ENCODE measurements around the gene NBAS.

Gene NBAS

DNA sequence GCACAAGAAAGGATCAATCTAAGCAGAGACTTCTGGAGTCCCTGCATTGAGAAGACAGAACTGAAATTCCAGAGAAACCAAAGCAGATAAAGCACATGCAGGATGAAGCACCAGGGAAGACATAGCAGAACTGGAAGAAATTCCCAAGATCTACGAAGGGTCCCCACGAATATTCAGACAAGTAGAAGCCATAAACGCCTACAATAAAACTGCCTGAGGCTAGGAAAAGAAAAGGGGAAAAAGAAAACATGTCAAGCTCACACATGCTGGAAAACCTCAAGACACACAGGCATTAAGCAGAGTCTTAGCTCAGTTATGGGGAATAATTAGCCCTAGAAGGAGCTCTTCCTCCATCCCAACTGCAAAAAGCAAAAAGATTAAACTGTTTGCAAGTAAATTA, 171.2 kb downstream of the NBAS start:
- Histone ChIP-seq H3K27ac (ENCODE audit: low read length) (no peak overlapping the region), H3K9me3 (ENCODE audit: control insufficient read depth, low read depth, low read length) (no peaks in the 10 kb centered on the region), H3K36me3 (ENCODE audit: control insufficient read depth, low read depth, low read length) (no peaks in the 10 kb centered on the region), H3K27me3 (ENCODE audit: control insufficient read depth, insufficient read depth, low read length) (no peaks in the 10 kb centered on the region), H3K4me1 (ENCODE audit: control insufficient read depth, low read depth, low read length) (no peaks in the 10 kb centered on the region), H3K4me3 (ENCODE audit: low read length) (no peak overlapping the region), H3K9ac (ENCODE audit: low read length) (no peak overlapping the region)

DNA sequence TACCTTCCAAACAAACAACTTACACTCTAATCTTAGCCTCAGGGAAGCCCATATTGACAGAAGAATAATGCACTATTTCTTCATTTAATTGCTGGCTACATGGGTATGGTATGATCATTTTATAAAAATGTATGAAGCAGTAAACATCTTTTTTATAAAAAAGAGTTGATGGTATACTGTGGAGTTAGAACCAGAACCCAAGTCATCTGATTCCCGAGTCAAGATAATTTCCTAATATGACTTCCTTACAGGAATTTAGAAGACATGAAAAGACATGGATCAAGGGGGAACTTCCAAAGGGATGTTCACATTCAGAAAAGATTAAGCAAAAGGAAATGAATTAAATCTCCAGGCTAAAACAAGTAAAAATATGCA, 171.8 kb downstream of the NBAS start:
- Histone ChIP-seq H3K27me3 (ENCODE audit: control insufficient read depth, insufficient read depth, low read length) (no peaks in the 10 kb centered on the region), H3K9me3 (ENCODE audit: control insufficient read depth, low read depth, low read length) (no peaks in the 10 kb centered on the region), H3K9ac (ENCODE audit: low read length) (no peak overlapping the region), H3K4me3 (ENCODE audit: low read length) (no peak overlapping the region), H3K36me3 (ENCODE audit: control insufficient read depth, low read depth, low read length) (no peaks in the 10 kb centered on the region), H3K4me1 (ENCODE audit: control insufficient read depth, low read depth, low read length) (no peaks in the 10 kb centered on the region), H3K27ac (ENCODE audit: low read length) (no peak overlapping the region)

DNA sequence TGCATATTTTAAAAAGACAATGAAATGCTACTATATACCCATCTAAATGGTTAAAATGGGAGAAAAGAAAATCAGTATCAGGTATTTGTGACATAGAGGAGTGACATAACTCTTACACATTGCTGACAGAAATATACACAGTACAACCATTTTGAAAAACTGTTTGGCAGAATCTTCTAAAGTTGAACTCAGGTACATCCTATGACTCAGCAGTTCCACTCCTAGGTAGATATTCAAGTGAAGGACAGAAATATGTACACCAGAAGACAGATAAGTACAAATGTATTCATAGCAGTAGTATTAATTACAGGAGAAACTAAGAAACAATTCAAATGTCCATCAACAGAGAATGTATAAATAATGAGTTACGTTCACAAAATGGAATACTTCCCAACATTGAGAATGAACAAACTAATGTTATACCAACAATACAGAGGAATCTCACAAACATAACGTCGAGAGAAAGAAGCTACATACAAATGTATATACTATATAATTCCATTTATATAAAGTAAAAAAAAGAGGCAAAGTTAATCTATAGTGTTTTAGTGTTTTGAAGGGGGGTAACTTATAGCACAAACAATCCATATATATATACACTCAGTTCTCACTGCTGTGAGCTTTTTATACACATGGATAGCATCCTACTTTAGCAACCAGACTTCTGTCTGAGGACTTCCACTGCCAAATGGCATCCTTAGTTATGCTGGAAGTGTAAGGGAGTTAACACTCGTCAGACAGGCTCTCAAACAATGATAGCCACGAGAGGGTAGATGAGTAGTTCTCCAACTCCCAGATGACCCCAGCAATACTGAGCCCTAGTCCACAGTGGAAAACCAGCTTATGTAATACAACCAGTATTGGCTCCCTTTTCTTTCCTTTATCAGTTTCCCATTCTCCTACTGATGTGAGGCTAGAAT, 172.5 kb downstream of the NBAS start:
- H3K27ac ChIP-seq (ENCODE audit: low read length): no peak overlapping the region

DNA sequence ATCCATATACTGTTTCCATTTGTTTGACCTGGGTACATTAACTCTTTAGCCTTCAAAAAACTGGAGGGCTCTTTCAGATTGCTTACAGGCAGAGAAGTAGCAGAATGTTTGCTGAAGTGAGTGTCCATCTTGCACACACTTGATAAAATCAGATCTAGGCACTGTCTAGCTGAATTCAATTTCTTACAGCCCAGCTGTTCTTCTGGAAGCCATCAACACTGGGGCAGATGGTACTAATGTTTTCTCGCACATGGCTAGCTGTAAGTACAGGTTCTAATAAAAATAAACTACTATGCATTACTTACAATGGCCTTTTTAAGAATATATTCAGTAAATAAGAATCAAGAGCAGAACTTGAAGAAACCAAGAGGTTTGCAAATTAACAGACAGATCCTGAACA, 175.9 kb downstream of the NBAS start:
- Histone ChIP-seq H3K36me3 (ENCODE audit: control insufficient read depth, low read depth, low read length) (no peaks in the 10 kb centered on the region), H3K27ac (ENCODE audit: low read length) (no peak overlapping the region), H3K9ac (ENCODE audit: low read length) (no peak overlapping the region), H3K4me1 (ENCODE audit: control insufficient read depth, low read depth, low read length) (no peaks in the 10 kb centered on the region), H3K4me3 (ENCODE audit: low read length) (no peak overlapping the region), H3K9me3 (ENCODE audit: control insufficient read depth, low read depth, low read length) (no peaks in the 10 kb centered on the region), H3K27me3 (ENCODE audit: control insufficient read depth, insufficient read depth, low read length) (no peaks in the 10 kb centered on the region)

More for the DNA sequence above, 172.5 kb downstream of the NBAS start:
- Histone ChIP-seq H3K9ac (ENCODE audit: low read length) (no peak overlapping the region), H3K36me3 (ENCODE audit: control insufficient read depth, low read depth, low read length) (no peaks in the 10 kb centered on the region), H3K4me1 (ENCODE audit: control insufficient read depth, low read depth, low read length) (no peaks in the 10 kb centered on the region), H3K27me3 (ENCODE audit: control insufficient read depth, insufficient read depth, low read length) (no peaks in the 10 kb centered on the region), H3K9me3 (ENCODE audit: control insufficient read depth, low read depth, low read length) (no peaks in the 10 kb centered on the region), H3K4me3 (ENCODE audit: low read length) (no peak overlapping the region)

DNA sequence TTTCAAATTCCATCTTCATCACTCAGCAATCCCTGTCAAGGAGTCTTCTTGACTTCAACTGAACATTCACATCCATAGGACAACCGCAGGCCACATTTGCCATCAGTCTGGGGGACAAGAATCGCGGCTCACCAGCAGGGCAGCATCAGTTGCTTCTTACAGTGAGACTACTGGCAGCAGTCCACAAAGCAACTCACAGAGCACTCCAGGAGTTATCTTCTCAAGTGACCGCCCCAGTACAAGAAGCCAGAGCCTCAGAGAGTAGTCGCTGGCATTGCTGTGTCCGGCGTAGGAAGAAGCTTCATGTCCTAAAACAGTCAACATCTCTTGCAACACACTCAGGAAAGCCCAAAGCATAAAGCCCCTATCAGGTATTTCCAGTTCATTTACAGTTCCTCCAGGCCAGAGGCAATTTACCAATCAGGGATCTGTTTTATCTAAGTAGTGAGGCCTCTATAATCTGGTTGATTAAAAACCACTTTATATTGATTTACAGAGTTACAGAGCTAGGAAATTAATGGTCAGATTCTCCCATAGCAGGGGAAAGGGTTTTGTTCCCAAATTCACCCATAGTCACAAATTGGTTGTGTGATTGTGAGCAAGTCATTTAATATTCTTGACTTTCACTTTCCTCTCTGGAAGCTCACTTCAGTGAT, 177.3 kb downstream of the NBAS start:
- Histone ChIP-seq H3K4me1 (ENCODE audit: control insufficient read depth, low read depth, low read length) (no peaks in the 10 kb centered on the region), H3K4me3 (ENCODE audit: low read length) (no peak overlapping the region), H3K9ac (ENCODE audit: low read length) (no peak overlapping the region), H3K36me3 (ENCODE audit: control insufficient read depth, low read depth, low read length) (no peaks in the 10 kb centered on the region), H3K27ac (ENCODE audit: low read length) (no peak overlapping the region), H3K9me3 (ENCODE audit: control insufficient read depth, low read depth, low read length) (no peaks in the 10 kb centered on the region), H3K27me3 (ENCODE audit: control insufficient read depth, insufficient read depth, low read length) (no peaks in the 10 kb centered on the region)

DNA sequence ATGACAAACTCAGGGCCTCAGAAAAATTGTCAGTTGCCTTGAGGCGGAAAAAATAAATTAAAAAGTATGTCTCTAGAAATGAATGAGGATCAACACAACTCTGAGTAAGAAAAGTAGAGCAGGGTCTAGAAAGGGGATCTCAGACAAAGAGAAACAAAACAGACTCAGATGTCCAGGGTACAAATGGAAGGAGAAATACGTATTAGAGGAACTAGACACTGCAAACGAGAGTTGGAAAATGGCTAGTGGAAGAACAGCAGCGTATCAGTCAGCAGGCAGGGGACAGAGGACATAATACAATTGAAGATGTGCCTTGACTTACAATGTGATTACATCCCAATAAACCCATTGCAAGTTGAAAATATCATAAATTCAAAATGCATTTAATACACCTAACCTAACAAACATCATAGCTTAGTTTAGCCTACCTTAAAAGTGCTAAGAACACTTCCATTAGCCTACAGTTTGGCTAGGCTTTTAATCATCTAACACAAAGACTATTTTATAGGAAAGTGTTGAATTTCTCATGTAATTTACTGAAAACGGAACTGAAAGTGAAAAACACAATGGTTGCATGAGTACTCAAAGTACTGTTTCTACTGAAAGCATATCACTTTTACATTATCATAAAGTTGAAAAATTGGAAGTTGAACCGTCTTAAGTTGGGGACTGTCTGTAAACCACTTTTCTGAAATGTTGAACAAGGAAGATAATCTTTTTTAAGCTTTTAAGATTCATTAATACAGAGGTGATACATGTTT, 182.8 kb downstream of the NBAS start:
- no peaks in the 10 kb centered on the region for H3K27me3 ChIP-seq (ENCODE audit: control insufficient read depth, insufficient read depth, low read length)
- no peak overlapping the region for H3K4me3 ChIP-seq (ENCODE audit: low read length)
- no peak overlapping the region for H3K27ac ChIP-seq (ENCODE audit: low read length)
- H3K36me3 ChIP-seq (ENCODE audit: control insufficient read depth, low read depth, low read length): peaks cover 3% of the 10 kb centered on the region
- no peaks in the 10 kb centered on the region for H3K9me3 ChIP-seq (ENCODE audit: control insufficient read depth, low read depth, low read length)
- H3K4me1 ChIP-seq (ENCODE audit: control insufficient read depth, low read depth, low read length): no peaks in the 10 kb centered on the region
- no peak overlapping the region for H3K9ac ChIP-seq (ENCODE audit: low read length)

DNA sequence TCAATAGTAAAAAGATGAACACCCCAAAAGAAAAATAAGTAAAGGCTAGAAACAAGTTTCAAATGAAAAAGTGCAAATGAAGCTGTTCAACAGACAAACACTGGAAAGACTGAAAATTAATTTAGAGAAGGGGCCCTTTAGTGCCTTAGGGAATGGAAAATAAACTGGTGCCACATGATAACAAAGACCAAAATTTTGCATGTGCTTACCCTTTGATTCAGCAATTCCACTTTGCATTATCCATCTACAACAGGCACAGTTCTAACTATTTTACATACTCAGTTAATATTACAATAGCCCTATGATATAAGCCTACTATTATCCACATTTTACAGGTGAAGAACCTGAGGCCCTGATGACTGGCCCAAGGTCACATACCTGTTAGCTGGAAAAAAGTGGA, 183.9 kb downstream of the NBAS start:
- H3K9me3 ChIP-seq (ENCODE audit: control insufficient read depth, low read depth, low read length): no peaks in the 10 kb centered on the region
- H3K27ac ChIP-seq (ENCODE audit: low read length): no peak overlapping the region
- H3K9ac ChIP-seq (ENCODE audit: low read length): no peak overlapping the region
- H3K36me3 ChIP-seq (ENCODE audit: control insufficient read depth, low read depth, low read length): peaks cover 3% of the 10 kb centered on the region
- no peaks in the 10 kb centered on the region for H3K4me1 ChIP-seq (ENCODE audit: control insufficient read depth, low read depth, low read length)
- no peaks in the 10 kb centered on the region for H3K27me3 ChIP-seq (ENCODE audit: control insufficient read depth, insufficient read depth, low read length)
- no peak overlapping the region for H3K4me3 ChIP-seq (ENCODE audit: low read length)

DNA sequence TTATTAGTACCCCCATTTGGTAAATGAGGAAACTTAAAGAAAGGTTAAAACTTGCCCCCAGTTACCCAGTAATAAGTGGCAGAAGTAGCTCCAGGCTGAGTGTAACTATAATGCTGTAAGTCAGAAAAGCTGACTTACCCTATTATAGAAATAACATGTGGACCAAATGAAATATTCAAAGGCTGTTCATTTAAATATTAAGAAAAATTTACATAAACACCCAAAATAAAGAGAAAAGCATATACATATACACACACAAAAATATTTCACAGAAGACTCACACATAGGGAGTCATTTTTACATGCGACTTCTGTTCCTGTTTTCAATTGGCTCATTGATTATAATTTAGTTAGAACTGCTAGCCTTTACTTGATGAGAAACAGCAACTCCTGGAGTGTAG, 189.1 kb downstream of the NBAS start:
- H3K27ac ChIP-seq (ENCODE audit: low read length): no peak overlapping the region

DNA sequence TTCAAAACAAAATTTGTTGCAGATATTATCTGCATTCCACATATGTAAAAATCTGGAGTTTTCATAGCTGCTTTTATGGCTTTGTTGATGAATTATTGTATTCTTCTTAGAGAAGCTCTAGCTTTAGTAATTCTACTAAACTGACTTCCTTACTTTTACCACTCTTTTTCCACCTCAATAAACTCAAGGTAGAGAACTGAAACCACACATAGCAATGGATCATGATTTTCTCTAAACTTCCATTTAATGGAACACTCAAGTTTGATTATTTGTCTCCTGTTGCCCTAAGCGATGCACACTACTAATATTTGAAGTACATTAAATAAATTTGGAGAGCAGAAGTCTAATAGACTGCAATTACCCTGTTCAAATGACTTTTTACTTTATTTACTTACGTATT, 192.0 kb downstream of the NBAS start:
- no peak overlapping the region for H3K27ac ChIP-seq (ENCODE audit: low read length)
- peaks cover 19% of the 10 kb centered on the region for H3K4me1 ChIP-seq (ENCODE audit: control insufficient read depth, low read depth, low read length)
- no peaks in the 10 kb centered on the region for H3K27me3 ChIP-seq (ENCODE audit: control insufficient read depth, insufficient read depth, low read length)
- H3K9ac ChIP-seq (ENCODE audit: low read length): no peak overlapping the region
- H3K36me3 ChIP-seq (ENCODE audit: control insufficient read depth, low read depth, low read length): peaks cover 3% of the 10 kb centered on the region
- no peaks in the 10 kb centered on the region for H3K9me3 ChIP-seq (ENCODE audit: control insufficient read depth, low read depth, low read length)
- H3K4me3 ChIP-seq (ENCODE audit: low read length): no peak overlapping the region

More for the DNA sequence above, 189.1 kb downstream of the NBAS start:
- H3K27me3 ChIP-seq (ENCODE audit: control insufficient read depth, insufficient read depth, low read length): no peaks in the 10 kb centered on the region
- H3K4me1 ChIP-seq (ENCODE audit: control insufficient read depth, low read depth, low read length): peaks cover under 1% of the 10 kb centered on the region
- no peak overlapping the region for H3K9ac ChIP-seq (ENCODE audit: low read length)
- peaks cover 3% of the 10 kb centered on the region for H3K36me3 ChIP-seq (ENCODE audit: control insufficient read depth, low read depth, low read length)
- no peak overlapping the region for H3K4me3 ChIP-seq (ENCODE audit: low read length)
- no peaks in the 10 kb centered on the region for H3K9me3 ChIP-seq (ENCODE audit: control insufficient read depth, low read depth, low read length)

DNA sequence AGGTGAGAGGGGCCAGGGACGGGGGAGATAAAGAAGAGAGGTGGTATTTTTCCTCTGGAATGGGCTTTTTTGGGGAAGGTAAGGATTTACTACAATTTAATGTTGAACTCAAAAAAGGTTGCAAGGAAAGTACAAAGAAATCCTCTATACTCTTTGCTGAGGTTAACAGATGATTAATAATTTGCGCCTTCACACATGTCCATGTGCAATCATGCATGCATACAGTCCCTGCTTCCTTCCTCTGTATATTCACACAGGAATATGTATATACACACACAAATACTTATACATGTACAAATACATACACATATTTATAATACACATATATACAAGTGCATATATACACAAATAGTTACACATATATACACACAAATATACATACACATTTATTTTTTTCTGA, 193.4 kb downstream of the NBAS start:
- Histone ChIP-seq H3K27me3 (ENCODE audit: control insufficient read depth, insufficient read depth, low read length) (no peaks in the 10 kb centered on the region), H3K9ac (ENCODE audit: low read length) (no peak overlapping the region), H3K4me1 (ENCODE audit: control insufficient read depth, low read depth, low read length) (peaks cover 19% of the 10 kb centered on the region), H3K9me3 (ENCODE audit: control insufficient read depth, low read depth, low read length) (no peaks in the 10 kb centered on the region), H3K4me3 (ENCODE audit: low read length) (no peak overlapping the region), H3K36me3 (ENCODE audit: control insufficient read depth, low read depth, low read length) (no peaks in the 10 kb centered on the region), H3K27ac (ENCODE audit: low read length) (no peak overlapping the region)

DNA sequence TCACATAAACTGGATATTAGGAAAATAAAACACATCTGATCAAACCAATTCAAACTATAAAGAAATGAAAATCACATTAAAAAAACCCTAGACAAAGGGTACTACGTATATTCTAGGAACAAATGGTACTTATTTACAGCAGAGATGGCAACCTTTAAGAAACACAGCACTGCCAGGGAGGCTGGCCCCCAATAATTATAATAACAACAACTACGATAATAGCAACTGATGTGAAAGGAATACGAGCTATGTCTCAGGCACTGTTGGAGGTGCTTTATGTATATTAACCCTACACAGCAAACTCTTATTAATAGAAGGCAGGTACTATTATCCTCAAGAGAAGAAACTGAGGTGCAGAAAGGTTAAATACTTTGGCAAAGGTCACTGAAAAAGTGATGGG, 193.9 kb downstream of the NBAS start:
- peaks cover 19% of the 10 kb centered on the region for H3K4me1 ChIP-seq (ENCODE audit: control insufficient read depth, low read depth, low read length)
- H3K27me3 ChIP-seq (ENCODE audit: control insufficient read depth, insufficient read depth, low read length): no peaks in the 10 kb centered on the region
- no peak overlapping the region for H3K27ac ChIP-seq (ENCODE audit: low read length)
- H3K36me3 ChIP-seq (ENCODE audit: control insufficient read depth, low read depth, low read length): no peaks in the 10 kb centered on the region
- no peak overlapping the region for H3K9ac ChIP-seq (ENCODE audit: low read length)
- H3K4me3 ChIP-seq (ENCODE audit: low read length): no peak overlapping the region
- H3K9me3 ChIP-seq (ENCODE audit: control insufficient read depth, low read depth, low read length): no peaks in the 10 kb centered on the region

Data from iPS-18a (cell line).